Activated naive CD8-positive, alpha-beta T cell treated with anti-CD3 and anti-CD28 coated beads, Interleukin-2, amount 50 U/mL, for 24 hours (primary cell): Measurements from ENCODE around the gene PLA2G15.

ENCODE experiments used
- ATAC-seq: fragments of 150-1000 bp; cut with Tn5 transposase; one replicate; pipeline ENCODE4 v1.10.0; 2021
- DNase-seq: peaks from one replicate; pipeline ENCODE4 v3.0.0; 2021
- H3K27ac Mint-ChIP-seq: one replicate; pipeline ENCODE4 v1.8.0; 2021; ENCODE audit warnings: mild to moderate bottlenecking, mixed read lengths
- H3K27me3 Mint-ChIP-seq: one replicate; pipeline ENCODE4 v1.8.0; 2021; ENCODE audit warnings: mixed read lengths
- H3K36me3 Mint-ChIP-seq: one replicate; pipeline ENCODE4 v1.8.0; 2021; ENCODE audit warnings: low read depth, mixed read lengths
- H3K4me1 Mint-ChIP-seq: one replicate; pipeline ENCODE4 v1.8.0; 2021; ENCODE audit warnings: mixed read lengths
- H3K4me3 Mint-ChIP-seq: one replicate; pipeline ENCODE4 v1.8.0; 2021; ENCODE audit warnings: mild to moderate bottlenecking, moderate library complexity, mixed read lengths
- H3K9me3 Mint-ChIP-seq: one replicate; pipeline ENCODE4 v1.8.0; 2021; ENCODE audit warnings: mixed read lengths

PLA2G15 gene

DNA sequence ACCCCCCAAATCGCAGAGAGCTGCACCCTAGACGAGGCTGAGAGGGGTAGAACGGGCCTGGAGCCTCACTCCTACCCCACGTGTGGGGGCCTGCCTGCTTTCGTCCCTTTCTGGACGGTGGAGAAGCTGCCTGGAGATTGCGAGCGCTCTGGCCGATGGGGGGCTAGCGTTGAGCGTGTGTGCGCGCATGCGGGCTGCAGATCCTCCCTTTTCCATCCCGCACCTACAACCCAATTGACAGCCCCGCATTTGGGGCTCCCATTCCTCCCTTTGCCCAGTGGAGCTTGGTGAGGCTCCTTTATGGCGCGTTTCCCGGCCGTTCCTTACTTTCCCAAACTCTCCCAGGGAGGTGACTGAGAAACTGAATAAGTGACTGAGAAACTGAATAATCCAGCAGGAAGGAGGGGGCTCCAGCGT lies 8.3 kb upstream of the PLA2G15 start:
- Mint-ChIP-seq H3K4me1 (peaks cover 41% of the 10 kb centered on the region), H3K4me3 (peak overlapping the region; percentile 90), H3K27ac (peak overlapping the region; percentile 87), H3K36me3 (no peaks in the 10 kb centered on the region), H3K9me3 (no peaks in the 10 kb centered on the region), H3K27me3 (no peaks in the 10 kb centered on the region)
- ATAC-seq = no peak
- DNase-seq = peak; percentile 31

DNA sequence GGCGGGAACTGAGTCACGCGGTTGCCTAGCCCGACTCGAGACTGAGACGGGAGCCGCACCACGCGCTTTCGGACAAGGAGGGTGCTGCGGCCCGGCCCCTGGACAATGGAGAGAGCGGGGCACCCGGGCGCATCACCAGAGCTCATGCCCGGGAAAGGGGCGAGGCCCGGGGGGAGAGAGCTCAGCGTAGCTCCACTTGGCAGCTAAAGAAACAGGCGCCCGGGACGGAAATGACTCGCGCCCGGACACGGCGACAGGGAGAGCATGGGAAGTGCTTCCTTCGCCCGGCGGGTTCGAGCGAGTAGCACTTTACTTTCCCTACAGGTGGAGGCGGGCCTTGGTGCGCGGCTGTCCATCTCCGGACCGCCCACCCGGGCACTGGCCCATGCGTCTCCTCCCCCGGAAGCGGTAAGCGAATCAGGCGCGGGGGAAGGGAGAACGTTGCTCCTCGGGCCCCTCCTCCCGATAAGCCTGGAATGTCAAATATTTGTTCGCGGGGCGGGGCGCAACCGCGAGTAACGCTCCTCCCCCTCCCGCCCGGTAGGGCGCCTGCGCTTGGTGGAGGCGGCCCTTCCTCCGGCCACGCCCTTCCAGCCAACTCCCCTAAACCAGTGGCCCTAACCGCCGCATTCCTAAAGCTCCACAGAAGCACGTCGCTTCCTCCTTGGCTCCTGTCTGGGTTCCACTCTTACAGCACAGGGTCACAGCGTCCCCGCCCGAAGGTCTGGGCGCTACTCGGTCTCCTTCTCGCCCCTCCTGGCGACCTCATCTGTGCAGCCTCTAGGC lies 7.7 kb upstream of the PLA2G15 start:
- Mint-ChIP-seq H3K27ac (peak overlapping the region; percentile 87), H3K36me3 (no peaks in the 10 kb centered on the region), H3K27me3 (no peaks in the 10 kb centered on the region), H3K9me3 (no peaks in the 10 kb centered on the region), H3K4me1 (peaks cover 41% of the 10 kb centered on the region), H3K4me3 (peak overlapping the region; percentile 90)
- ATAC-seq = peak; percentile 73
- DNase-seq = peak; percentile 94

DNA sequence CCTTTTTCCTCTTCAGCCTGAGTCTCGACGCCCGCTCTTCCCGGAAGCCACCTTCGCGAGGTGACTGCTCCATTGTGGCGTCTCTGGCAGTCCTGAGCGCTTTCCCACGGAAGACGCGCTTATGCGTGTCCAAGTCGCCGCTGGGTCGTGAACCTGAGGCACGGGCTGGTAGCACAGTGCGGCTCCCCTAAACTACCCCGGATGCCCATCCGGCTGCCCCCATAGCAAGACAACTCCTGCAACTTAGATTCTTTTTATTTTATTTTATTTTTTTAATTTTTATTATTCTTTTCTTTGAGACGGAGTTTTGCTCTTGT lies 7.2 kb upstream of the PLA2G15 start:
- H3K4me1 Mint-ChIP-seq = peaks cover 36% of the 10 kb centered on the region
- peak overlapping the region; percentile 87 for H3K27ac Mint-ChIP-seq
- peak overlapping the region; percentile 90 for H3K4me3 Mint-ChIP-seq
- no peaks in the 10 kb centered on the region for H3K36me3 Mint-ChIP-seq
- no peak for ATAC-seq
- no peaks in the 10 kb centered on the region for H3K9me3 Mint-ChIP-seq
- no peak for DNase-seq
- no peaks in the 10 kb centered on the region for H3K27me3 Mint-ChIP-seq

DNA sequence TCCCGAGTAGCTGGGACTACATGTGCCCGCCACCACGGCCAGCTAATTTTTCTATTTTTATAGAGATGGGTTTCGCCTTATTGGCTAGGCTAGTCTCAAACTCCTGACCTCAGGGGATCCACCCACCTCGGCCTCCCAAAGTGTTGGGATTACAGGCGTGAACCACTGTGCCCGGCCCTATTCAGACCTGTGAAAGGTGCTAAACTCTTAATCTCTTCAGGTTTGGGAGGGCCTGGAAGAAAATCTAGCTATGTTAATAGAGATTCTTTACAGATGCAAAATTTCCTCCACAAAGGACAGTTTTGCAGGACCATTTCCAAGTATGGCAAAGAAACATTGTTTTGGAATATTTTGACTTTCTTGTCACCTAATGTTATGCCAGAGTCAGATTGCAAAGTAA lies 3.1 kb upstream of the PLA2G15 start:
- Mint-ChIP-seq H3K27ac (no peak overlapping the region), H3K4me1 (peaks cover 40% of the 10 kb centered on the region), H3K27me3 (no peaks in the 10 kb centered on the region), H3K4me3 (no peak overlapping the region), H3K9me3 (no peaks in the 10 kb centered on the region), H3K36me3 (no peaks in the 10 kb centered on the region)
- ATAC-seq (no peak), DNase-seq (no peak)

DNA sequence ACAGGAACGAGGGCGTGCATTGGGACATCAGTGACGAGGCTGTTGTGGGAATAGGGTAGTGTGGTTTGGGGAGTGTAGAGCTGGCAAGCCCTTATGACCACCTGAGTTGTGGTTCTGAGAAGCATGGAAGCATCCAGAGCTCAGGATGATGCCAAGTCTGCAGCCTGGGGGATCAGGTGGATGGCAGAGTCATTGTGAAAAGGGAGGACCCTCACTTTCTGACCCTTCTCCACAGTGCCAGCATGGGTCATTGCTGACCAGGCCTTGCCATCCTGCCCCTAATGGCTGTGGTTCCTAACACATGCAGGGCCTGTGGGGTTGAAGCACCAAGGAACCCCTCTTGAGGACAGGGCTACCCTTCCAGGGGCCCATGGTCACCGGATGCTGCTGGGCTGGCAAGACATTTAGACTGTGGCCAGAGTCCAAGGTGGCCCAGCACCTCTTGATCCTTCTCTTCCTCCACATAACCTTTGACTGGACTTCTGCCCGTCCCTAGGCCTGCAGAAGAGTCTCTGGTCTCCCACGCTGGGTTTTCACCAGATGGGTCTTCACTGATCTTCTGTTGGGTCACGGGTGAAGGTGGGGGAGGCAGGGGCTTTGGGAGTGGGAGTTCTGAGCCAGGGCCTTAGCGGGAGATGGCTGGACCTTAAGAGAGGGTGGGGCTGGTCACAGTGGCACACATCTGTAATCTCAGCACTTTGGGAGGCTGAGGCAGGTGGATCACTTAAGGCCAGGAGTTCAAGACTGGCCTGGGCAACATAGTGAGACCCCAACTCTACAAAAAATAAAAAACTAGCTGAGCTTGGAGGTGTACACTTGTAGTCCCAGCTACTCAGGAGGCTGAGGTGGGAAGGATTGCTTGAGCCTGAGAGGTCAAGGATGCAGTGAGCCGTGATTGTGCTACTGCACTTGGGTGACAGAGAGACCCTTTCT lies 2.0 kb upstream of the PLA2G15 start:
- Mint-ChIP-seq H3K4me1 (peaks cover 34% of the 10 kb centered on the region), H3K36me3 (no peaks in the 10 kb centered on the region), H3K9me3 (no peaks in the 10 kb centered on the region), H3K4me3 (no peak overlapping the region), H3K27ac (no peak overlapping the region), H3K27me3 (no peaks in the 10 kb centered on the region)
- no peak for ATAC-seq
- no peak for DNase-seq

DNA sequence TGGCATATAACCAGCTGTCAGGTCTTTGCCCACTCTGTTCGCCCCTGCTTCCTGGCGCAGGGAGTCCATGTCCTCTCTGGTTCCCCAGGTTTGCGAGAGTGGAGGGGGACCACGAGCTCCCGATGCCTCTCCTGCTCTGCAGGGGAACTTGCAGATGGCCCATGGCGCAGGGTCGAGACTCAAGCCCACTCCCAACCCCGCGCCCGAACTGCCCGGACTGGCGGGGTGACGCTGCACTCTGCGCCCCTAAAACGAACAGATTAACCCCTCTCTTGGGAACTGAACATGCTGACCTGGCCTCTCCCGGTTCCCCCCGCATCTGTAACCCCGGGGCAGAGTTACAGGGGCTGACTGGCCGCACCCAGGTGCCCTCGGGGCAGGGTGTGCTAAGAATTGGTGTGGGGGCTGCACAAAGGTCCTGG lies 681 bp upstream of the PLA2G15 start:
- H3K9me3 Mint-ChIP-seq = no peaks in the 10 kb centered on the region
- DNase-seq (peak; percentile 6), ATAC-seq (no peak)
- H3K4me1 Mint-ChIP-seq = peaks cover 27% of the 10 kb centered on the region
- H3K27me3 Mint-ChIP-seq = no peaks in the 10 kb centered on the region
- no peaks in the 10 kb centered on the region for H3K36me3 Mint-ChIP-seq
- H3K27ac Mint-ChIP-seq = peak overlapping the region; percentile 83
- H3K4me3 Mint-ChIP-seq = peak overlapping the region; percentile 96

DNA sequence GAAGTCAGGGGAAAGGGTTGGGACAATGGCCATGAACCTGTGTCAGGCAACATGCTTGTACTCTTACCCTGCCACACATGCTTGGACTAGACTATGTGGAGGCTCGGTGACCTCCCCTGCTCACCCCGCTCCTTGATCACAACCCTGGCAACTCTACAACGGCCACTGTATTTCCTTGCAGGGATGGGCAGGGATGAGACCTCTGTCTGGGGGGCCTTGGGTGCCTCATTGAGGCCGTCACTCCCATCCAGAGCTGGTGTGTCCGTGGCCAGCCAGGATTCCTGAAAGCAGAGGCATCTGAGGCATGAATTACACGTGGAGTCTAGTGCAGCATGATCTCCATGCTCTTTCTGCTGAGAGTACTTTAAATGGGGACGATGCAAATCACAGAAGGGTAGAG lies 948 bp downstream of the PLA2G15 start:
- Mint-ChIP-seq H3K9me3 (no peaks in the 10 kb centered on the region), H3K4me3 (peak overlapping the region; percentile 96), H3K36me3 (peaks cover 5% of the 10 kb centered on the region), H3K4me1 (peaks cover 23% of the 10 kb centered on the region), H3K27ac (peak overlapping the region; percentile 43), H3K27me3 (no peaks in the 10 kb centered on the region)
- ATAC-seq = no peak
- no peak for DNase-seq

DNA sequence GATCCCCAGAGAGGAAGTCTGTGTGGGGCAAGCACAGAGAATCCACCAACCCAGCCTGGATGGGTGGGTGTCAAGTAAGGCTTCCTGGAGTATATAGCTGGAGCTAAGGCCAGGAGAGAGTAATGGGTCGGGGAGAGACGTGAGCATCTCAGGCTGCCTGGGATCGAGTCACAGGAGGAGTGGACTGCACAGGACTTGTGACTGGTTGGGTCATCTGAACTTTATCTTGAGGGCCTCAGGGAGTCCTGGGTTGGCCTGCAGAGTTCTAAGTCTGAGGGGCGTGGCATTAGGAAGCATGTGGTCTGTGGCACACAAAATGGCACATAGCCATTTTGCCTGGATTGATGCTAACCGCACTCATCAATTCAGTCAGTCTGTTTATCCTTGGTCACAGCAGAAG lies 1.5 kb downstream of the PLA2G15 start:
- no peaks in the 10 kb centered on the region for H3K27me3 Mint-ChIP-seq
- peaks cover 5% of the 10 kb centered on the region for H3K36me3 Mint-ChIP-seq
- peak overlapping the region; percentile 96 for H3K4me3 Mint-ChIP-seq
- no peaks in the 10 kb centered on the region for H3K9me3 Mint-ChIP-seq
- peaks cover 23% of the 10 kb centered on the region for H3K4me1 Mint-ChIP-seq
- peak overlapping the region; percentile 43 for H3K27ac Mint-ChIP-seq
- no peak for DNase-seq
- ATAC-seq = no peak

DNA sequence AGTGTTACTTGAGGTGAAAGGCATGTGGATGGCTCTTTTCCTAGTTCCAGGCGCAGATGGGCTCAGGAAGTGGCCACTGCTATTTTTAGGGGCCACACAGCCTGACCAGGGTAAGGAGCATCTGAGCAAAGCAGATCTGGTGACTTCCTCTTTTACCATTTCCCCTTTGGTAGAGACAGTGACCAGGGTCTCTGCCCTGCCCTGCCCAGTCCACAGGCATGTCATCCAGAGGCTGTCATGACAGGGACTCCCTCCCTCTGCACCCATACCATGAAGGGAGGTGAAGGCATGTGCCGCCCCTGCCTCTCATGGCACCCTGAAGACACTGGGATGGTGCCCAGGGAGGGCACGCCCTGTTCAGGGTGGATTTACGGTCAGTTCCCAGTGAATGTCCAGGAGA lies 2.2 kb downstream of the PLA2G15 start:
- no peaks in the 10 kb centered on the region for H3K27me3 Mint-ChIP-seq
- no peaks in the 10 kb centered on the region for H3K9me3 Mint-ChIP-seq
- ATAC-seq (no peak), DNase-seq (no peak)
- H3K4me1 Mint-ChIP-seq = peaks cover 25% of the 10 kb centered on the region
- H3K27ac Mint-ChIP-seq = no peak overlapping the region
- H3K36me3 Mint-ChIP-seq = peaks cover 8% of the 10 kb centered on the region
- no peak overlapping the region for H3K4me3 Mint-ChIP-seq

DNA sequence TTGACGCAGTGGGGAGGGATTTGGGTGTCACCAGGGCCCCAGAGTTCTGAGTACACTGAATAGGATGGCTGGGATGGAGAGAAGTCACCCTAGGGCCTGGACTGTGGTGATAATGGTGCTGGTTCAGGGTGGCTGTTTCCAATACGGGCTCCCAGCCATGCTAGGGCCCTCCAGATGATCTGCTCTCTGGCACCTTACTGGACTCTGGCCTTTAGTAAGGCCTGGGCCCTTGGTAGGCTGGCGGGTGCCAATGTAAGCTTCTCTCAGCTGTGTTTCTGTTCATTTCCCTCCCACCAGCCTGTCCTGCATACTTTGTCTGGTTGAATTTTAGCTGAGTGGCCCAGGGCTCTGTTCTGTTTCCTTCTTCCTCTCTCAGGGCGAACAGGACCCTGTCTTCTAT lies 2.8 kb downstream of the PLA2G15 start:
- ATAC-seq (no peak), DNase-seq (no peak)
- H3K36me3 Mint-ChIP-seq = peaks cover 8% of the 10 kb centered on the region
- no peak overlapping the region for H3K4me3 Mint-ChIP-seq
- no peaks in the 10 kb centered on the region for H3K9me3 Mint-ChIP-seq
- H3K27me3 Mint-ChIP-seq = no peaks in the 10 kb centered on the region
- H3K27ac Mint-ChIP-seq = no peak overlapping the region
- H3K4me1 Mint-ChIP-seq = peaks cover 25% of the 10 kb centered on the region

DNA sequence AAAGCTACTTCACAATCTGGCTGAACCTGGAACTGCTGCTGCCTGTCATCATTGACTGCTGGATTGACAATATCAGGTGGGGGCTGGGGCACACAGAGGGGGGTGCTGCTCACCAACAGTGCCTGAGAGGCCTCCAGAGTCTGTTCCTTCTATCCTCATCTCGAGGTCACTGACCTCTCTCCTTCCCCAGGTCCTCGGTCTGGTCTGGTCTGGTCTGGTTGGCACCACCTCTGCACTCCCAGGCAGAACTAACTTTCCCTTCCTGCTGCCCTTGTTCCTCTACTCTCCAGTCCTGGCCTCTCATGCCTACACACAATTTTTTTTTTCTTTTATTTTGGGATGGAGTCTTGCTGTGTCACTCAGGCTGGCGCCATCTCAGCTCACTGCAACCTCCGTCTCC lies 4.2 kb downstream of the PLA2G15 start:
- no peaks in the 10 kb centered on the region for H3K9me3 Mint-ChIP-seq
- H3K36me3 Mint-ChIP-seq = peaks cover 8% of the 10 kb centered on the region
- peaks cover 22% of the 10 kb centered on the region for H3K4me1 Mint-ChIP-seq
- DNase-seq = no peak
- no peak for ATAC-seq
- no peaks in the 10 kb centered on the region for H3K27me3 Mint-ChIP-seq
- H3K27ac Mint-ChIP-seq = no peak overlapping the region
- no peak overlapping the region for H3K4me3 Mint-ChIP-seq

DNA sequence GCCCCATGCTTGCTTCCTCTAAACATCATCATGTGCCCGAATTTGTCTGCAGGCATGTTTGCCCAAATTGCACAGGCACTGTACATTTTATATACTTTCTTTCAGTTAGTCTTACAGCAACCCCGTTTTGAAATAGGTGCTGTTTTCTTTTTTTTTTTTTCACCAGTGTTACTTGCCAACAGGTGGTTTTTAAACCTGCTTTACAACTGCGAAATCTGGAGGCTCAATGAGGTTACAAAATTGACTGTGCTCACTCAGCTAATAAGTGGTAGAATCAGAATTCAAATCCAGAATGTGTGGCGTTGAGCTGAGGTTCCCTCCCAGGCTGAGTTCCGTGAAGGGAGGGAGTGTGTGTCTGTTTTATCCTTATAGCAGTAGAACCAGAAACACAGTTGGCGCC lies 5.8 kb downstream of the PLA2G15 start:
- DNase-seq = no peak
- Mint-ChIP-seq H3K27ac (no peak overlapping the region), H3K27me3 (no peaks in the 10 kb centered on the region), H3K4me3 (no peak overlapping the region), H3K36me3 (peaks cover 8% of the 10 kb centered on the region), H3K4me1 (peaks cover 11% of the 10 kb centered on the region), H3K9me3 (no peaks in the 10 kb centered on the region)
- ATAC-seq = no peak

DNA sequence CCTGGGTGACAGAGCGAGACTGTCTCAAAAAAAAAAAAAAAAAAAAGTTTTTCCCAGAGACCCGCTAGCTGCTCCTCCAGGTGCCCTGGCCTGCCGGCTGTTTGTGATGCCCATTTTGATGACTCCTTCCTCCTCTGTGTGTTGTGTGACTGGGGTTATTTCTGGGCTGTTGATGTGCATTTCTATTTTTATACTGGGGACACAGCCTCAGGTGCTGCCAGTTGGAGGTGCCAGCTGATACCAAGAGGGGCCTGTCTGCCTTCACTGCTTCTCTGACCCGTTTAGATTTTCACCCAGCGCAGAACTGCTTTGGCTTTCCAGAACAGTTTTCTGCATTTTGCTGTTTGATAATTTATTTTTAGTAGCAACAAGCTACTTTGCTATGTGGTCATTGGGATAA lies 6.7 kb downstream of the PLA2G15 start:
- DNase-seq = no peak
- H3K9me3 Mint-ChIP-seq = no peaks in the 10 kb centered on the region
- ATAC-seq = no peak
- H3K36me3 Mint-ChIP-seq = peaks cover 8% of the 10 kb centered on the region
- H3K27me3 Mint-ChIP-seq = no peaks in the 10 kb centered on the region
- no peak overlapping the region for H3K4me3 Mint-ChIP-seq
- peaks cover 3% of the 10 kb centered on the region for H3K4me1 Mint-ChIP-seq
- H3K27ac Mint-ChIP-seq = no peak overlapping the region

DNA sequence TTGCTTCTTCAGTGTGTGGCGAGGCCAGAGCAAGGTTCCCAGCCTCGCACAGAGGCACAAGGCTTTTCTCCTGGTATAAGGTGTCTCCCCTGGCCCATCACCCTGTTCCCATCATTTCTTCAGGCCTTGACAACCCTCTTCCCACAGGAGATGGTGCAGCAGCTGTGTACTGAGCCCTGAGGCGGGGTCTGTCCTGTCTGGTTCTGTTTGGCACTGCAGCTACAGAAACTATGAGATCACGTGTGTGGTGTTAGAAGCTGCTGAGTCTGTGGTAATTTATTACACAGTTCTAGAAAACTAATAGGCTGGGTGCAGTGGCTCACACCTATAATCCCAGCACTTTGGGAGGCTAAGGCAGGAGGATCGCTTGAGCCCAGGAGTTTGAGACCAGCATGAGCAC lies 7.2 kb downstream of the PLA2G15 start:
- Mint-ChIP-seq H3K36me3 (peaks cover 8% of the 10 kb centered on the region), H3K4me1 (peaks cover 3% of the 10 kb centered on the region), H3K27ac (no peak overlapping the region), H3K9me3 (no peaks in the 10 kb centered on the region), H3K4me3 (no peak overlapping the region), H3K27me3 (no peaks in the 10 kb centered on the region)
- no peak for DNase-seq
- ATAC-seq = no peak

DNA sequence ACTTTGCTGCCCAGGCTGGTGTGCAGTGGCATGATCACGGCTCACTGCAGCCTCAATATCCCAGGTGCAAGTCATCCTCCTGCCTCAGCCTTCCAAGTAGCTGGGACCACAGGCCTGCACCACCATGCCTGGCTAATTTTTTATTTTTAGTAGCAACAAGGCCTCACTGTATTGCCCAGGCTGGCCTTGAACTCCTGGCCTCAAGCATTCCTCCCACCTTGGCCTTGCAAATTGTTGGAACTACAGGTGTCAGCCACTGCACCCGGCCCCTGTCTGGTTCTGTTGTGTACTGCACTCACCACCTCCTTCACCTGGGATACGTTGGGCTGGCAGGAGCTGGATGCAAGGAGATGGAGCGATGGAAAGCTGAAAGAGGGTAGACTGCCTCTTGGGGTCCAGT lies 8.5 kb downstream of the PLA2G15 start:
- Mint-ChIP-seq H3K27me3 (no peaks in the 10 kb centered on the region), H3K9me3 (no peaks in the 10 kb centered on the region), H3K4me3 (no peak overlapping the region), H3K27ac (no peak overlapping the region), H3K4me1 (peaks cover 7% of the 10 kb centered on the region), H3K36me3 (peaks cover 10% of the 10 kb centered on the region)
- DNase-seq (no peak), ATAC-seq (no peak)
